Stimulated activated CD8-positive, alpha-beta memory T cell treated with anti-CD3 and anti-CD28 coated beads, Interleukin-7, amount 100 ng/mL, for 48 hours (primary cell): ENCODE results near the gene SATL1.
"Not testable (repeated sequence)": the region's sequence is repeated elsewhere in the genome, so short reads cannot be mapped to it uniquely, and the experiment has no call there.

Experiments used
- DNase-seq, 2 donors: peaks; one replicate each; pipeline ENCODE4 v3.0.0-alpha.2; 2020; ENCODE audit warnings: low read depth in 1 of 2; ENCODE audit errors: extremely low read depth in 1 of 2

The SATL1 gene, protein sequence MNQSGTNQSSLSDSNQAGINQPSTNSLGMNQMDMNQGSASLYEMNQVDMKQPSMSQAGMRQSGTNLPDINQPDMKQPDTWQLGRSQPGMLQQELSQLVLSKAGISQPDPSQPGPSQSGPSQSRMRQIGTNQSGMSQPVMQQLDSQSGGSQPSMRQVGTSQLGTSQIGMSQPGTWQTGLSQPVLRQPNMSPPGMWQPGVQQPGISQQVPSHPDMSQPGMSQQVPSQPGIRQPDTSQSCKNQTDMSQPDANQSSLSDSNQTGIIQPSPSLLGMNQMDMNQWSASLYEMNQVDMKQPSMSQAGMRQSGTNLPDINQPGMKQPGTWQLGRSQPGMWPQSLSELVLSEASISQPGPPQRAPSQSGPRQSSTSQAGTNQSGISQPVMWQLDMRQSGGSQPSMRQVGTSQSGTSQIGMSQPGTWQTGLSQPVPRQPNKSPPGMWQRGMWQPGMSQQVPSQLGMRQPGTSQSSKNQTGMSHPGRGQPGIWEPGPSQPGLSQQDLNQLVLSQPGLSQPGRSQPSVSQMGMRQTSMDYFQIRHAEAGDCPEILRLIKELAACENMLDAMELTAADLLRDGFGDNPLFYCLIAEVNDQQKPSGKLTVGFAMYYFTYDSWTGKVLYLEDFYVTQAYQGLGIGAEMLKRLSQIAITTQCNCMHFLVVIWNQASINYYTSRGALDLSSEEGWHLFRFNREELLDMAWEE

DNA sequence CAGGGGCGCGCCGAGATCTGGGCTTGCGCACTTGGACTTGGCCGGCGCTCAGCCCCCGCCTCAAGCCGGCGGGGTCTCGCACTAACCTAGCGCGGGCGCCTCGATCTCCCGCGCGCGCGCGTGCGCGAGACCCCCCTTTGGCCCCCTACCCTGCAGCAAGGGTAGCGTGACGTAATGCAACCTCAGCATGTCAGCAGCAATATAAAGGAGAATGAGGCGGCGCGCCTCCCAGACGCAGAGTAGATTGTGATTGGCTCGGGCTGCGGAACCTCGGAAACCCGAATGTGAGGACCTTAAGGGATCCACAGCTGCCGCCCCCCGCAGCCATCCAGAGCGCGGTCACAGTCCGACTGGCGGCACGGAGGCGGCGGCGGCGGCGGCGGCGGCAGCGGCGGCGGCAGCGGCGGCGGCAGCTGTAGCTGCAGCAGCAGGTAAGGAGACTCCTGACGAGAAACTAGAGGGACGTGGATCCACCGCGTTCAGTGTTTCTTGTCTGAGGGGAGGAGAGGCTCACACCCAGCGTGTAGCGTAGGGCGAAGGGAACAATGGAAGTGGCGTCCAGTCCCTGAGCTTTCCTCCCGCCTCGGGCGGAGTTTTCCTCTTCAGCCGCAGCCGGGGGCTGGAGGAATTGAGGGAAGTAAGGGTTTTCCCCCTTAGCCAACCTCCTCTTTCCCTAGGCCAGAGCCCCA is at the start of gene SATL1, which contains the start of gene ZNF711:
Gene SATL1 (minus strand): TSS at position 19 of the 689 bp plus-strand sequence. CDS start 134,811 bp downstream, outside the sequence.
Gene ZNF711 (plus strand): TSS at position 231 of the 689 bp plus-strand sequence. CDS start 3,582 bp downstream, outside the sequence.
- no peak for DNase-seq

- DNase-seq = no peak
Measured at GRCh38 chrX:85288992-85289723, 45.6 kb upstream of the SATL1 start.

DNA sequence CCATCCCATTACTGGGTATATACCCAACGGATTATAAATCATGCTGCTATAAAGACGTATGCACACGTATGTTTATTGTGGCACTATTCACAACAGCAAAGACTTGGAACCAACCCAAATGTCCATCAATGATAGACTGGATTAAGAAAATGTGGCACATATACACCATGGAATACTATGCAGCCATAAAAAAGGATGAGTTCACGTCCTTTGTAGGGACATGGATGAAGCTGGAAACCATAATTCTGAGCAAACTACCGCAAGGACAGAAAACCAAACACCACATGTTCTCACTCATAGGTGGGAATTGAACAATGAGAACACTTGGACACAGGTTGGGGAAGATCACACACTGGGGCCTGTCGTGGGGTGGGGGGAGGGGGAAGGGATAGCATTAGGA is 41.7 kb upstream of the SATL1 start:
- not testable (repeated sequence) for DNase-seq

DNA sequence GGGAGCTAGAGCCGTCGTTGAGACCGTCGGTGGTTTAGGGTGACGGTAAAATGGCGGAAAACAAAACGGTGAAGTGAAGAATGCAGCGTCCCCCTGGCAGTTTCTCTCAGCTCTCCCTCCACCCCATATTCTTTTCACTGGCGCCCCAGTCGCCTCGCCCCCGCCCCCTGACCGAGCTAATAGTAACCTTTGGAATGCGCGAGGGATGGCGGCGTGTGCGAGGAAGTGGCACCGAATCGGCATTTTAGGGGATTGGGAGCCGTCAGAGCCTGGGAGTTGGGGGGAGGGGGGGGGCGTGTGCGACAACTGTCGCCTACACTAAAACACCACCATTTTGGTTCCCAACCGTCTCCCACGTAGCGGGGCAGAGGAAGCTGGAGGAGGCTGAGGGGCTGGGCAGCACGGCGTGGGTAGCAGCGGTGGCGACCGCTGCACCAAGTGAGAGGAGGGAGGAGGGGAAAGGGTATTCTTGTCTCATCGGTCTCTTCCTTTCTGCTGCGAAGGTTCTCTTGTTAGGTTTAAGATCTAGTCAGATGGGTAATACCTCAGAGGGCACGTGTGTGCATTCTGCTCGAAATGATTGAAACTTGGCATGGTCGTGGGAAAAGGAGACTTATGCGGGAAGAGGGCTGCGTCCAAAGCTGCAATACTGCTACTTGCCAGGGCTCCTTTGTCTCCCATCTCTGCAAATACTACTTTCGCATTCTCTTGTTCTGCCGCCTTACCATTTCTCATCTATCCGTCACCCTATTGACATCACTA is 1.1 kb upstream of the SATL1 start:
- DNase-seq = no peak

GRCh38 chrX:85243155-85243554 is 424 bp downstream of the SATL1 start:
- no peak for DNase-seq

- no peak for DNase-seq
Measured at GRCh38 chrX:85223359-85223758, 20.2 kb downstream of the SATL1 start.

GRCh38 chrX:85221361-85221760 is 22.2 kb downstream of the SATL1 start:
- DNase-seq = no peak

DNA sequence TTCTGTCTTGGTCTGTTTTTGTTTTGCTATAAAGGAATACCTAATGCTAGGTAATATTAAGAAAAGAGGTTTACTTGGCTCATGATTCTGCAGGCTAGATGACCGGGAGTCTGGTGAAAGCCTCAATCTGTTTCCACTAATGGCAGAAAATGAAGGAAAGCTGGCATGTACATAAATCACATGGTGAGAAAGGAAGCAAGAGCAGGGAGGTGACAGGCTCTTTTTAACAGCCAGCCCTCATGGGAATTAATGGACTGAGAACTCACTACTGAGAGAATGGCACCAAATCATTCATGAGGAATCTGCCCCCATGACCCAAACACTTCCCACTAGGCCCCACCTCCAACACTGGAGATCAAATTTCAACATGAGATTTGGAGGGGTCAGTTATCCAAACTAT is 27.6 kb downstream of the SATL1 start:
- DNase-seq = no peak

DNA sequence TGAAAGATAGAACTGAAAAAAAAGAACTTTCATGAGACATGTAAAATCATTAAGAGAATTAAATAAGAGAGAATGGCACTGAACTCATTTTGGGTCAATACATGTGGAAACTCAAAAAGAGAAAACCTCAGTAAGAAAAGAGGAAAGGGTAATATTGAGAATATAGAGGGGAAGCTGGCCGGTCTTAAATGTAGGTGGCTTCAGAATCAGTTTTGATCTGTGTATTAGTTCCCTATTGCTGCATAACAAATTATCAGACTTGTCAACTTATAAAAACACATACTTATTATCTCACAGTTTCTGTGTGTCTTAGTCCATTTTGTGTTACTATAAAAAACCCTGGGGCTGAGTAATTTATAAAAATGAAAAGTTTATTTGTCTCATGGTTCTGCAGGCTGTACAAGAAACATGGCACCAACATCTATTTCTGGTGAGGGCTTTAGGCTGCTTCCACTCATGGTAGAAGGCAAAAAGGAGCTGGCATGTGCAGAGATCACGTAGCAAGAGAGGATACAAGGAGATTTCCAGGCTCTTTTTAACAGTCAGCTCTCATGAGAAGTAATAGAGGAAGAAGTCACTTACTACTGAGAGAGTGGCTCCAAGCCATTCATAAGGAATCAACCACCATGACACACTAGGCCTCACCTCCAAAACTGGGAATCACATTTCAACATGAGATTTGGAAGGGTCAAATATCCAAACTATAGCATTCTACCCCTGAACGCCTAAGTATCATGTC is 29.6 kb downstream of the SATL1 start:
- no peak for DNase-seq

GRCh38 chrX:85203461-85203970 is 40.1 kb downstream of the SATL1 start:
- DNase-seq = no peak

DNA sequence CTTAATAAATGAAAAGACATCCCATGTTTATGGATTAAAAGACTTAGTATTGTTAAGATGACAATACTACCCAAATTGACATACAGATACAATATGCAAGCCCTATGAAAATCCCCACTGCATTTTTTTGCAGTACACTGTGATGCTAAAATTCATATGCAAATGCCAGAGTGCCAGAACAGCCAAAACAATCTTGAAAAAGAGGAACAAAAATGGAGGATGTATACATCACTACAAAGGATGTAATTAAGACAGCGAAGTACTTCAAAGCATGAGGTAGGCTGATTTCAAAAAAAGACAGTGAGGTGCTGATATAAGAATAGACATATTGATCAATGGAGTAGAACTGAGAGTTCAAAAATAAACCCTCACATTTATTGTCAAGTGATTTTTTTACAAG is 47.3 kb downstream of the SATL1 start:
- DNase-seq = no peak

- no peak for DNase-seq
Measured at GRCh38 chrX:85159644-85160043, 83.9 kb downstream of the SATL1 start.

DNA sequence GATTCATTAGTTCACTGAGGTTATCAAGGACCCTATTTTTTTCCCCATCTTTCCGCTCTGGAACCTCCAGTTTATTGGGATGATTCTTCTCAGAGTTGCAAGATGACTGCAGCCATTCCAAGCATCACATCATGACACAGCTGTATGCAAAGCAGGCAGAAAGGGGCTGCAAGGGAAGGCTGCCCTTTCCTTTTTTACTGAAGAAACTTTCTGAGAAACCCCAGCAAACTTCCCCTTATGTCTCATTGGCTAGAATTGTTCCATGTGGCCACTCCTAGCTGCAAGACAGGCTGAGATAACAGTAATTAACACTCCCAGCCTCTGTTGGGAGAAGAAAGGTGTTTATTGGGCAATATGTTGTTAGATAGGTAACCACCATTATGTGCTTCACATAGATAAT is 102.6 kb downstream of the SATL1 start:
- no peak for DNase-seq

- no peak for DNase-seq
Measured at GRCh38 chrX:85139422-85139821, 104.2 kb downstream of the SATL1 start.

DNA sequence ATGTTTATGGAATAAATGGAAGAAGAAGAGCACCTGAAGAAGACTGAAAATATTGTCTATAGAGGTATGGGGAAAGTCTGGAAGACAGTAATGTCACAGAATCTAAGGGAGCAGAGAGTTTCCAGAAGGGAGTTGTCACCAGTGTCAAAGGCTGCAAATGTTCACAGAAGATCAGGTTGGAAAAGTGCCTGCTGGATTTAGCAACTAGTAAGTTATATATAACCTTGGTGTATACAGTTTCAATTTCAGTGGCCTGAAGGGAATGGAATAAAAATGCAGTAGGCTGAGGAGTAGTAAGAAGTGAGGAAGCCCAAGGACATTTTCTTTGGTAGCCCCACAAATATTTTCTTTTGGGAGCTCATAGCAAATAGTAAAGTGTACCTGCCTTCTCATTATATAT is 107.2 kb downstream of the SATL1 start:
- no peak for DNase-seq

- no peak for DNase-seq
Measured at GRCh38 chrX:85115252-85115651, 128.3 kb downstream of the SATL1 start.

- DNase-seq = no peak
Measured at GRCh38 chrX:85114776-85115175, 128.8 kb downstream of the SATL1 start.

GRCh38 chrX:85114171-85114570 is 129.4 kb downstream of the SATL1 start:
- DNase-seq = no peak

GRCh38 chrX:85113746-85114145 is 129.8 kb downstream of the SATL1 start:
- DNase-seq = no peak
